CD4-positive, alpha-beta memory T cell (primary cell): Measurements from ENCODE around the gene PEX14. TPM values are rescaled to one million over a fixed set of nuclear protein-coding genes. Genes with fewer than 3 reads are reported as not detected.
A peak's percentile ranks its signal among the peaks of the same experiment; 100 is the strongest.
"Not testable (repeated sequence)": the region's sequence is repeated elsewhere in the genome, so short reads cannot be mapped to it uniquely, and the experiment has no call there.

Source experiments
- CTCF ChIA-PET: fragments of 350-600 bp; sonication (Branson Sonifier 250); formaldehyde crosslinking; loops from one replicate; lab custom pipeline; 2021; ENCODE audit warnings: inconsistent platforms; ENCODE audit not compliant: partially characterized antibody; lab: Charles Lee
- POLR2A ChIA-PET: fragments of 350-600 bp; sonication (Branson Sonifier 250); formaldehyde crosslinking; loops from one replicate; lab custom pipeline; 2021; ENCODE audit not compliant: partially characterized antibody; lab: Charles Lee
- DNase-seq, 5 donors: peaks; one replicate each; pipeline versions ENCODE4 v3.0.0 to v3.0.0-alpha.2; 2020 to 2022; ENCODE audit warnings: mixed read lengths in 1 of 5
- H3K27ac ChIP-seq: one replicate; pipeline ENCODE4 v1.7.0; 2013; ENCODE audit warnings: low read depth, low read length
- H3K27me3 ChIP-seq: 2 replicates; pipeline ENCODE4 v1.7.0; 2013; ENCODE audit warnings: mild to moderate bottlenecking, low read length, moderate library complexity; ENCODE audit not compliant: insufficient read depth
- H3K36me3 ChIP-seq: 2 replicates; pipeline ENCODE4 v1.7.0; 2013; ENCODE audit warnings: mild to moderate bottlenecking, low read length, moderate library complexity; ENCODE audit not compliant: insufficient read depth
- H3K4me1 ChIP-seq: 2 replicates; pipeline ENCODE4 v1.7.0; 2013; ENCODE audit warnings: mild to moderate bottlenecking, low read length, moderate library complexity; ENCODE audit not compliant: insufficient read depth
- H3K4me3 ChIP-seq, 2 donors: one replicate each; pipeline ENCODE4 v1.7.0; 2013; ENCODE audit warnings: low read length in 2 of 2, mild to moderate bottlenecking in 1 of 2
- H3K9me3 ChIP-seq, 2 donors: one replicate each; pipeline ENCODE4 v1.7.0; 2013; ENCODE audit warnings: low read length in 2 of 2, control low read depth in 1 of 2; ENCODE audit not compliant: control insufficient read depth in 1 of 2
- H3K27ac Mint-ChIP-seq, 7 donors: one replicate each; pipeline ENCODE4 v1.8.0; 2020 to 2021; ENCODE audit warnings: mixed read lengths in 7 of 7, mild to moderate bottlenecking in 6 of 7, inconsistent platforms in 3 of 7, moderate library complexity in 3 of 7
- H3K27me3 Mint-ChIP-seq, 2 donors: one replicate each; pipeline ENCODE4 v1.8.0; 2020 to 2021; ENCODE audit warnings: mixed read lengths in 2 of 2
- H3K36me3 Mint-ChIP-seq, 2 donors: one replicate each; pipeline ENCODE4 v1.8.0; 2020 to 2021; ENCODE audit warnings: mixed read lengths in 2 of 2, inconsistent platforms in 1 of 2, mild to moderate bottlenecking in 1 of 2
- H3K4me1 Mint-ChIP-seq, 4 donors: one replicate each; pipeline ENCODE4 v1.8.0; 2020 to 2021; ENCODE audit warnings: mixed read lengths in 4 of 4, mild to moderate bottlenecking in 1 of 4
- H3K4me3 Mint-ChIP-seq, 8 donors: one replicate each; pipeline ENCODE4 v1.8.0; 2020 to 2021; ENCODE audit warnings: mixed read lengths in 8 of 8, mild to moderate bottlenecking in 7 of 8, moderate library complexity in 6 of 8, inconsistent platforms in 3 of 8
- H3K9me3 Mint-ChIP-seq, 8 donors: one replicate each; pipeline ENCODE4 v1.8.0; 2020 to 2021; ENCODE audit warnings: mixed read lengths in 8 of 8, mild to moderate bottlenecking in 5 of 8, inconsistent platforms in 3 of 8, moderate library complexity in 1 of 8
- intact Hi-C: fragments of 100-400 bp; cut with micrococcal nuclease; formaldehyde crosslinking; loops from one replicate; pipeline ENCODE4 v1.15.1; 2023
- polyA plus RNA-seq, 2 donors: library from polyadenylated mRNA; unstranded; fragments of 300-500 nt; fragmentation: Illumina TruSeq; gene quantifications; one replicate each; pipeline ENCODE4 v1.2.3, GENCODE V29; 2021
- total RNA-seq, 2 experiments: library from RNA; stranded (reverse); gene quantifications; one replicate each; pipeline ENCODE4 v1.2.3, GENCODE V29; 2021

PEX14 gene
- total and polyA plus RNA-seq, 4 experiments from 2014 or later = 3.1 to 16.1 (median 9.9) TPM

DNA sequence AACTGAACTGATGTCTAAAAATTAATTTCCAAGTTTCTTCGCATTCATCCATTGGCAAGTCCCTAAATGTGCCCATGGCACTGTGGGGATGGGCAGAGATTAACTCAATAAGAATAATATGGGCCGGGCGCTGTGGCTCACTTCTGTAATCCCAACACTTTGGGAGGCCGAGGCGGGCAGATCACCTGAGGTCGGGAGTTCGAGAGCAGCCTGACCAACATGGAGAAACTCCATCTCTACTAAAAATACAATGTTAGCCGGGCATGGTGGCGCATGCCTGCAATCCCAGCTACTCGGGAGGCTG, 489 bp upstream of the PEX14 start:
- peak overlapping the region in 6 of 7 donors; percentile 14 to 94 (median 67) for H3K27ac Mint-ChIP-seq
- H3K36me3 Mint-ChIP-seq = peaks cover 2 to 15% of the 10 kb centered on the region in 2 donors
- H3K27me3 Mint-ChIP-seq, H3K36me3 ChIP-seq, H3K27ac ChIP-seq, H3K9me3 ChIP-seq, CTCF ChIA-PET, DNase-seq, H3K27me3 ChIP-seq, H3K9me3 Mint-ChIP-seq: not testable (repeated sequence)
- peaks cover 34 to 58% (median 46%) of the 10 kb centered on the region in 4 donors for H3K4me1 Mint-ChIP-seq
- peak overlapping the region; percentile 53 to 78 for H3K4me3 ChIP-seq
- intact Hi-C loops = loop anchor here (1.0 to 5.0 kb wide), 2 partner anchors 75 to 562 kb away; partner anchors contain the start of genes CTNNBIP1 and PGD
- H3K4me3 Mint-ChIP-seq = peak overlapping the region; percentile 83 to 95 (median 92)
- POLR2A ChIA-PET = interaction anchor here (1.2 kb wide), 1 partner anchor 44 kb away, joined by 3 read pairs; the partner anchor contains the start of gene CENPS
- peaks cover 50% of the 10 kb centered on the region for H3K4me1 ChIP-seq

DNA sequence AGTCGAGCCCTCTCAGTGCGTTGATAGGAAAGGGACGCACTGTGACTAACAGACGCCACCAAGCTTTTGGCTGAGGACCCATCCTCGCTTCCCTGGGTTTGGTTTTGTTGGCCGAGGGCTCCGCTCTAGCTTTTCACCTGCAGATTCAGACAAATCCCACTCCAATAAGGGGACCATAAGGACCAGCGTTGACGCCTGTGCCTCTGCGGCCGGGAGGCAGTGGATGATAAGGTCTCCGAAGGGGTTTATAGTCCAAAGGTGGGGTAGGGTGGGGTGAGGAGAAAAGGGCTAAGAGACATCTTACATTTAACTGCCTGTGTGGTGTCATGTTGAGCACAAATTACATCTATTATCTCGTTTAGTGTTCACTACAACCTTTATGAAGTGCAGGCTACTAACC, 760 bp downstream of the PEX14 start:
- ChIA-PET POLR2A (interaction anchor here (0.7 to 1.2 kb wide), 5 partner anchors 10 to 76 kb away, joined by 3 to 5 read pairs (median 3); partner anchors contain the start of gene CENPS), CTCF (interaction anchor here (1.4 kb wide), 1 partner anchor 19 kb away, joined by 11 read pairs; no protein-coding TSS in a partner anchor)
- H3K27me3 Mint-ChIP-seq = no peaks in the 10 kb centered on the region
- H3K9me3 ChIP-seq = no peaks in the 10 kb centered on the region
- intact Hi-C loops = no loop called here
- H3K27ac ChIP-seq = peak overlapping the region; percentile 67
- H3K36me3 ChIP-seq = no peaks in the 10 kb centered on the region
- peak overlapping the region; percentile 90 to 97 (median 94) for H3K4me3 Mint-ChIP-seq
- H3K4me1 Mint-ChIP-seq = peaks cover 39 to 63% (median 49%) of the 10 kb centered on the region in 4 donors
- H3K4me3 ChIP-seq = peak overlapping the region; percentile 53 to 78
- DNase-seq = no peak
- no peaks in the 10 kb centered on the region for H3K9me3 Mint-ChIP-seq
- H3K27me3 ChIP-seq = no peaks in the 10 kb centered on the region
- H3K4me1 ChIP-seq = peaks cover 50% of the 10 kb centered on the region
- peaks cover 4 to 16% of the 10 kb centered on the region in 2 donors for H3K36me3 Mint-ChIP-seq
- H3K27ac Mint-ChIP-seq = peak overlapping the region; percentile 86 to 95 (median 89)

DNA sequence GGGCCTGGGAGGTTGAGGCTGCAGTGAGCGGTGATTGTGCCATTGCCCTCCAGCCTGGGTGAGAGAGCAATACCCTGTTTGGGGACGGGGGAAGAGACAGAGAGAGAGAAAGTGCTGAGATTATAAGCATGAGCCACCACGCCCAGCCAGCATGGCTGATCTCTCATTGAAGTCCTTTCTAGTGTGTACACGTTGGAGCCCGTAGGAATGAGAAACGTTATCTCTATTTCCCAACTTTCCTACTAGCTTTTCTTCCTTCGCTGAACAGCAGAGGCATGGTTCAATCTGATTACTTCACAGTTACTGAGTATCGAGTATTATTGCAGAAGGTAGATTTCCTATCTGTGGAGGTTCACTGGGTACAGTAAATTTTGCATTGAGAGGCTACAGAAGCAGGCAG, 4.5 kb downstream of the PEX14 start:
- Histone ChIP-seq H3K9me3 (no peaks in the 10 kb centered on the region), H3K4me3 (no peak overlapping the region), H3K36me3 (no peaks in the 10 kb centered on the region), H3K4me1 (peaks cover 20% of the 10 kb centered on the region), H3K27me3 (no peaks in the 10 kb centered on the region), H3K27ac (no peak overlapping the region)
- Mint-ChIP-seq H3K27ac (peak overlapping the region in 2 of 7 donors; percentile 10 to 81), H3K9me3 (no peaks in the 10 kb centered on the region), H3K4me1 (peaks cover 24 to 42% (median 33%) of the 10 kb centered on the region in 4 donors), H3K36me3 (peaks cover 4 to 10% of the 10 kb centered on the region in 2 donors), H3K27me3 (no peaks in the 10 kb centered on the region), H3K4me3 (no peak overlapping the region)
- CTCF ChIA-PET = interaction anchor here (5.4 kb wide), 1 partner anchor 14 kb away, joined by 39 read pairs; no protein-coding TSS in a partner anchor
- DNase-seq = no peak
- intact Hi-C loops = no loop called here
- POLR2A ChIA-PET = no interaction called here

DNA sequence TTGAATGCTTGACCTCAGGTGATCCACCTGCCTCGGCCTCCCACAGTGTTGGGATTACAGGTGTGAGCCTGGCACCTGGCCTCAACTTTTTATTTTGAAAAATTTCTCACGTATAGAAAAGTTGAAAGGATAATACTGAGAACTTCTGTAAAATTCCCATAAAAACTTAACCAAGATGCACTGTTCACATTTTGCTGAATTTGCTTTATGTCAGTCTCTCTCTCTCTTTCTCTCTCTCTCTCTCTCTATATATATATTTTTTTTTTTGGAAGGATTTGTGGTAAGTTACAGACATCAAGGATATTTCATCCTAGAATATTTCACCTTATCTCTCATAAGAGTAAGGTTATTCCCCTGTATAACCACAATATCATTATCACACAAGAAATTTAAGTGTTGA, 5.9 kb downstream of the PEX14 start:
- intact Hi-C loops = no loop called here
- H3K27ac Mint-ChIP-seq = peak overlapping the region in 1 of 7 donors; percentile 29
- no peaks in the 10 kb centered on the region for H3K27me3 Mint-ChIP-seq
- H3K9me3 Mint-ChIP-seq = no peaks in the 10 kb centered on the region
- no peaks in the 10 kb centered on the region for H3K9me3 ChIP-seq
- DNase-seq = no peak
- no peak overlapping the region for H3K4me3 Mint-ChIP-seq
- CTCF ChIA-PET = interaction anchor here (5.4 kb wide), 1 partner anchor 13 kb away, joined by 39 read pairs; no protein-coding TSS in a partner anchor
- no peak overlapping the region for H3K27ac ChIP-seq
- peaks cover 12% of the 10 kb centered on the region for H3K4me1 ChIP-seq
- no peaks in the 10 kb centered on the region for H3K36me3 ChIP-seq
- H3K4me1 Mint-ChIP-seq = peaks cover 21 to 40% (median 27%) of the 10 kb centered on the region in 4 donors
- H3K4me3 ChIP-seq = no peak overlapping the region
- H3K27me3 ChIP-seq = no peaks in the 10 kb centered on the region
- POLR2A ChIA-PET = no interaction called here
- H3K36me3 Mint-ChIP-seq = peaks cover 10 to 11% of the 10 kb centered on the region in 2 donors

DNA sequence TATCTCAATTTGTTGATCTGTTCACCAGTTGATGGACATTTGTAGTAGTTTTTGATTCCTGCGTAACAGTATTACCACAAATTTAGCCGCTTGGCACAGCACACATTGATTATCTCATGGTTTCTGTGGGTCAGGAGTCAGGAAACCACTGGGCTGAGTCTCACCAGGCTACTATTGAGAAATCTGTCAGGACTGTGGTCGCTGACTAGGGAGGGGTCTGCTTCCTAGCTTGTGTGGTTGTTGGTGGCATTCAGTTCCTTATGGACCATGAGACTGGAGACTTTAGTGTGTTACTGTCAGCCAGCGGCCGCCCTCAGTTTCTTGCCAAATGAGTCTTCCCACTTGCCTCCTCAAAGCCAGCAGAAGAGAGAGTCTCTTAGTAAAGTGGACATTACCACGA, 9.8 kb downstream of the PEX14 start:
- no peaks in the 10 kb centered on the region for H3K9me3 Mint-ChIP-seq
- peaks cover 11 to 15% of the 10 kb centered on the region in 2 donors for H3K36me3 Mint-ChIP-seq
- H3K4me3 Mint-ChIP-seq = no peak overlapping the region
- Histone ChIP-seq H3K27ac (no peak overlapping the region), H3K9me3 (no peaks in the 10 kb centered on the region), H3K27me3 (no peaks in the 10 kb centered on the region), H3K4me1 (no peaks in the 10 kb centered on the region), H3K36me3 (peaks cover 4% of the 10 kb centered on the region), H3K4me3 (no peak overlapping the region)
- no peak overlapping the region for H3K27ac Mint-ChIP-seq
- POLR2A ChIA-PET = no interaction called here
- intact Hi-C loops = no loop called here
- no peak for DNase-seq
- CTCF ChIA-PET = interaction anchor here (0.7 to 2.2 kb wide), 3 partner anchors 10 to 275 kb away, joined by 4 to 21 read pairs (median 4); partner anchors contain the start of gene KIF1B
- H3K27me3 Mint-ChIP-seq = no peaks in the 10 kb centered on the region
- H3K4me1 Mint-ChIP-seq = peaks cover 2 to 16% (median 13%) of the 10 kb centered on the region in 4 donors

DNA sequence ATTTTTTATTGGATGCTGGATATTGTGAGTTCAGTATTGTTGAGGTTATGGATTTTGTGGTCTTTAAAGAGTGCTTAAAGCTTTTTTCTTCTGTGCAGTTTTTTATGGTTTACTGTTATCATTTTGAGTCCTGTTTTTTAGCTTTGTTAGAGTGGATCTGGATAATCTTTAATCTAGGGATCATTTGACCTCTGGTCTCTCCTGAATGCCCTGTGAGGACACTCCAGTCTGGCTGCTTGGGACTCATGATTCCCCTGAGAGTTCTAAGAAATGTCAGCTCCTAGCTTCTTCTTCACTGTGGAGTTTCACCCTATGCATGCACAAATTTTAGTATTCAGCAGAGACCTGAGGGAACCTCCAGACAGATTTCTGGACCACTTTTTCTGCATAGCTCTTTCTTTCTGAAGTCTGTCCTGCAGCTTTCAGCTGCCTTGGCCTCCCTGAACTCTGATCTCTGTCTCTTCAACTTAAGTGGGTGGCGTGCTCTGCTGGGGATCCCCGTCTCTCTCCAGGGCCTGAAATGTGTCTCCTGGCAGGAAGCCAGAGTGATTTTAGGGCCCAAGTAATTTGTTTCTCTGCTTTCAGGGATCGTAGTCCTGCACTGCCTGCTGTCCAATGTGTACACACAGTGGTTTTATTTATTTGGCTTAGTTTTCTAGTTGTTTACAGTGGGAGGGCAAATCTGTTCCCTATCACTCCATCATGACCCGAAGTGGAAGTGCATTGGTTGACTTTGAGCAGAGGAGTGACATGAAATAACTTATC, 14.7 kb downstream of the PEX14 start:
- intact Hi-C loops = loop anchor here (5.0 kb wide), 1 partner anchor 112 kb away; no protein-coding TSS in a partner anchor
- Histone ChIP-seq H3K36me3 (peaks cover 4% of the 10 kb centered on the region), H3K4me3 (no peak overlapping the region), H3K27me3 (no peaks in the 10 kb centered on the region), H3K9me3 (no peaks in the 10 kb centered on the region), H3K27ac (no peak overlapping the region), H3K4me1 (no peaks in the 10 kb centered on the region)
- POLR2A ChIA-PET = no interaction called here
- H3K27ac Mint-ChIP-seq = peak overlapping the region in 1 of 7 donors; percentile 13
- H3K36me3 Mint-ChIP-seq = peaks cover 16 to 21% of the 10 kb centered on the region in 2 donors
- no peaks in the 10 kb centered on the region for H3K27me3 Mint-ChIP-seq
- H3K4me3 Mint-ChIP-seq = no peak overlapping the region
- no peaks in the 10 kb centered on the region for H3K9me3 Mint-ChIP-seq
- peaks cover 5 to 14% (median 7%) of the 10 kb centered on the region in 4 donors for H3K4me1 Mint-ChIP-seq
- DNase-seq = no peak
- CTCF ChIA-PET = interaction anchor here (1.1 kb wide), 1 partner anchor 60 kb away, joined by 4 read pairs; no protein-coding TSS in a partner anchor
